HFFc6 (cell line): ENCODE results near the gene SMC5. TPM values are rescaled to one million over a fixed set of nuclear protein-coding genes. Genes with fewer than 3 reads are reported as not detected.

ENCODE experiments used
- DNase-seq: peaks from one replicate; pipeline ENCODE4 v3.0.0-alpha.2; 2018
- H3K27ac Mint-ChIP-seq: 2 replicates; pipeline ENCODE4 v1.8.0; 2020; ENCODE audit warnings: mild to moderate bottlenecking, mixed read lengths
- H3K27me3 Mint-ChIP-seq: 2 replicates; pipeline ENCODE4 v1.8.0; 2021; ENCODE audit warnings: mild to moderate bottlenecking, moderate library complexity, mixed read lengths; ENCODE audit not compliant: insufficient read depth
- H3K36me3 Mint-ChIP-seq: 2 replicates; pipeline ENCODE4 v1.8.0; 2021; ENCODE audit warnings: low read depth, mixed read lengths
- H3K4me1 Mint-ChIP-seq: 2 replicates; pipeline ENCODE4 v1.8.0; 2020; ENCODE audit warnings: low read depth, mixed read lengths
- H3K4me3 Mint-ChIP-seq: 2 replicates; pipeline ENCODE4 v1.8.0; 2020; ENCODE audit warnings: mild to moderate bottlenecking, moderate library complexity, mixed read lengths
- H3K9me3 Mint-ChIP-seq: 2 replicates; pipeline ENCODE4 v1.8.0; 2020; ENCODE audit warnings: mild to moderate bottlenecking, mixed read lengths
- CTCF ChIP-seq: fragments of 200-600 bp; sonication (generic); IDR thresholded peaks from 2 replicates; pipeline ENCODE4 v1.5.0; 2021; ENCODE audit warnings: antibody characterized with exemption, mild to moderate bottlenecking
- total RNA-seq, 6 experiments: library from RNA; stranded (reverse); fragmentation: NEBNext Ultra II Directional; extraction: Animal tissue kit (Norgen Biotek cat#: 25700); gene quantifications; 2 replicates in 1 of 6; 3 replicates in 5 of 6; pipeline ENCODE4 v1.2.3, GENCODE V29; 2021

Gene SMC5
- total RNA-seq, 6 experiments from 2014 or later = 16.4 to 20.3 (median 19.2) TPM

- peaks cover 12% of the 10 kb centered on the region for H3K4me1 Mint-ChIP-seq
- H3K27ac Mint-ChIP-seq = no peak overlapping the region
- H3K4me3 Mint-ChIP-seq = no peak overlapping the region
- DNase-seq = no peak
- H3K27me3 Mint-ChIP-seq = no peaks in the 10 kb centered on the region
- no peaks in the 10 kb centered on the region for H3K36me3 Mint-ChIP-seq
- H3K9me3 Mint-ChIP-seq = no peaks in the 10 kb centered on the region
- TF ChIP-seq CTCF = no peak
Observed at GRCh38 chr9:70250221-70250620, 8.6 kb upstream of the SMC5 start.

- Mint-ChIP-seq H3K27me3 (no peaks in the 10 kb centered on the region; the same call in none of the 2 replicates), H3K4me3 (peak overlapping the region; percentile 74), H3K4me1 (peaks cover 55% of the 10 kb centered on the region), H3K36me3 (peaks cover 15% of the 10 kb centered on the region), H3K27ac (peak overlapping the region; percentile 86), H3K9me3 (peaks cover 6% of the 10 kb centered on the region)
- TF ChIP-seq CTCF = no peak
- no peak for DNase-seq
Observed at GRCh38 chr9:70255486-70255885, 3.3 kb upstream of the SMC5 start.

GRCh38 chr9:70256123-70256551, 2.6 kb upstream of the SMC5 start:
- DNase-seq = peak; percentile 26
- Mint-ChIP-seq H3K27me3 (no peaks in the 10 kb centered on the region; the same call in none of the 2 replicates), H3K4me1 (peaks cover 62% of the 10 kb centered on the region), H3K4me3 (peak overlapping the region; percentile 74), H3K36me3 (peaks cover 22% of the 10 kb centered on the region), H3K27ac (peak overlapping the region; percentile 86), H3K9me3 (peaks cover 6% of the 10 kb centered on the region)
- TF ChIP-seq CTCF = no peak

GRCh38 chr9:70257502-70257901, 1.3 kb upstream of the SMC5 start:
- Mint-ChIP-seq H3K27ac (peak overlapping the region; percentile 99), H3K9me3 (peaks cover 6% of the 10 kb centered on the region), H3K4me3 (peak overlapping the region; percentile 96), H3K27me3 (no peaks in the 10 kb centered on the region; the same call in none of the 2 replicates), H3K4me1 (peaks cover 75% of the 10 kb centered on the region), H3K36me3 (peaks cover 36% of the 10 kb centered on the region)
- TF ChIP-seq CTCF = no peak
- no peak for DNase-seq

- TF ChIP-seq CTCF = no peak
- Mint-ChIP-seq H3K4me1 (peaks cover 82% of the 10 kb centered on the region), H3K36me3 (peaks cover 41% of the 10 kb centered on the region)
Observed at GRCh38 chr9:70257991-70258691, 637 bp upstream of the SMC5 start.

More at GRCh38 chr9:70257991-70258691, 637 bp upstream of the SMC5 start:
- peaks cover 6% of the 10 kb centered on the region for H3K9me3 Mint-ChIP-seq
- no peaks in the 10 kb centered on the region; the same call in none of the 2 replicates for H3K27me3 Mint-ChIP-seq
- DNase-seq = peak; percentile 18
- H3K27ac Mint-ChIP-seq = peak overlapping the region; percentile 99
- H3K4me3 Mint-ChIP-seq = peak overlapping the region; percentile 96
